Fibroblast of pulmonary artery (primary cell): ENCODE results near the gene MDFIC.

Experiments
- DNase-seq: peaks from one replicate; pipeline ENCODE4 v3.0.0-alpha.2; 2010; ENCODE audit warnings: low read depth
- H3K4me3 ChIP-seq: replicated peaks from 2 replicates; pipeline ENCODE4 v1.5.1; 2011; ENCODE audit warnings: low read depth, mild to moderate bottlenecking, control low read depth, low read length, moderate library complexity
- CTCF ChIP-seq: IDR thresholded peaks from 2 replicates; pipeline ENCODE4 v1.5.1; 2011; ENCODE audit warnings: mild to moderate bottlenecking, control low read depth, low read length, inconsistent platforms; ENCODE audit errors: missing control alignments

Gene MDFIC

GRCh38 chr7:115052706-115053105 is 130.8 kb downstream of the MDFIC start:
- DNase-seq, result no peak
- no peak overlapping the region for H3K4me3 ChIP-seq
- TF ChIP-seq CTCF, result no peak

- DNase-seq, result no peak
- no peak overlapping the region for H3K4me3 ChIP-seq
- no peak for TF ChIP-seq CTCF
Observed at GRCh38 chr7:115054478-115055065, 132.7 kb downstream of the MDFIC start.

GRCh38 chr7:115056019-115056418 is 134.1 kb downstream of the MDFIC start:
- no peak overlapping the region for H3K4me3 ChIP-seq
- TF ChIP-seq CTCF, result no peak
- no peak for DNase-seq

GRCh38 chr7:115058726-115059125 is 136.8 kb downstream of the MDFIC start:
- no peak for TF ChIP-seq CTCF
- DNase-seq, result no peak
- H3K4me3 ChIP-seq, result no peak overlapping the region

- peak; percentile 31 for DNase-seq
- no peak for TF ChIP-seq CTCF
- no peak overlapping the region for H3K4me3 ChIP-seq
Observed at GRCh38 chr7:115059321-115059720, 137.4 kb downstream of the MDFIC start.

GRCh38 chr7:115060095-115060870 is 138.4 kb downstream of the MDFIC start:
- H3K4me3 ChIP-seq, result no peak overlapping the region
- no peak for DNase-seq
- TF ChIP-seq CTCF, result no peak

- TF ChIP-seq CTCF, result no peak
- no peak for DNase-seq
- no peak overlapping the region for H3K4me3 ChIP-seq
Observed at GRCh38 chr7:115066050-115066449, 144.2 kb downstream of the MDFIC start.
